ENCODE results near the gene SIPA1L2. TPM values are rescaled to one million over a fixed set of nuclear protein-coding genes. Genes with fewer than 3 reads are reported as not detected.

The SIPA1L2 gene
- total RNA-seq, 1 donor from 2014 or later: 14.9 TPM

DNA sequence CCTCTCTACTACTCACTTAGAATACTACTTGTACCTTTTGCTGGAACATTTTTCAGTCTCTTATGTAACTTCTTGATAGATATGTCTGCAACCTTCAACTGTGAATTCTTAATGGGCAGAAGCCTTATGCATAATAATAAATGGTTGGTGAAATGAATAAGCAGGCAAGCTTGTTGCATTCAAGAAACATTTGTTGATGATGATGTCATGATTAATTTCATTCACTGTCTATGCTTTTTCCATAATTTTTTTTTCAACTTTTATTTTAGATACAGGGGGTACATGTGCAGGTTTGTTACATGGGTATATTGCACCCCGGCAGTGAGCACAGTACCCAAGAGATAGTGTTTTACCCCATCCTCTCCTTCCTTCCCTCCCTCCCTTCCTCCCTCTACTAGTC, 48.0 kb downstream of the SIPA1L2 start:
- Mint-ChIP-seq H3K27ac (ENCODE audit: unreplicated experiment) (no peak overlapping the region), H3K27me3 (ENCODE audit: low read depth, unreplicated experiment) (no peaks in the 10 kb centered on the region), H3K36me3 (ENCODE audit: low read depth, unreplicated experiment) (peaks cover 7% of the 10 kb centered on the region), H3K4me3 (ENCODE audit: unreplicated experiment) (no peak overlapping the region), H3K9me3 (ENCODE audit: unreplicated experiment) (no peaks in the 10 kb centered on the region), H3K4me1 (ENCODE audit: low read depth, unreplicated experiment) (peaks cover 7% of the 10 kb centered on the region)
- H3K36me3 ChIP-seq (ENCODE audit: insufficient read depth, low read length): no peaks in the 10 kb centered on the region
- H3K27ac ChIP-seq (ENCODE audit: low read depth, low read length): no peak overlapping the region
- peaks cover 2% of the 10 kb centered on the region for H3K79me2 ChIP-seq (ENCODE audit: insufficient read depth, low read length)
- FAIRE-seq: no peak
- H3K27me3 ChIP-seq (ENCODE audit: insufficient read depth, low read length): no peaks in the 10 kb centered on the region
- H3K4me3 ChIP-seq (ENCODE audit: insufficient read depth, low read depth, low read length): no peak overlapping the region
- no peak overlapping the region for H3K4me2 ChIP-seq (ENCODE audit: low read length)
- no peaks in the 10 kb centered on the region for H3K9me3 ChIP-seq (ENCODE audit: insufficient read depth, low read depth, low read length)
- TF ChIP-seq, protein P1, sequence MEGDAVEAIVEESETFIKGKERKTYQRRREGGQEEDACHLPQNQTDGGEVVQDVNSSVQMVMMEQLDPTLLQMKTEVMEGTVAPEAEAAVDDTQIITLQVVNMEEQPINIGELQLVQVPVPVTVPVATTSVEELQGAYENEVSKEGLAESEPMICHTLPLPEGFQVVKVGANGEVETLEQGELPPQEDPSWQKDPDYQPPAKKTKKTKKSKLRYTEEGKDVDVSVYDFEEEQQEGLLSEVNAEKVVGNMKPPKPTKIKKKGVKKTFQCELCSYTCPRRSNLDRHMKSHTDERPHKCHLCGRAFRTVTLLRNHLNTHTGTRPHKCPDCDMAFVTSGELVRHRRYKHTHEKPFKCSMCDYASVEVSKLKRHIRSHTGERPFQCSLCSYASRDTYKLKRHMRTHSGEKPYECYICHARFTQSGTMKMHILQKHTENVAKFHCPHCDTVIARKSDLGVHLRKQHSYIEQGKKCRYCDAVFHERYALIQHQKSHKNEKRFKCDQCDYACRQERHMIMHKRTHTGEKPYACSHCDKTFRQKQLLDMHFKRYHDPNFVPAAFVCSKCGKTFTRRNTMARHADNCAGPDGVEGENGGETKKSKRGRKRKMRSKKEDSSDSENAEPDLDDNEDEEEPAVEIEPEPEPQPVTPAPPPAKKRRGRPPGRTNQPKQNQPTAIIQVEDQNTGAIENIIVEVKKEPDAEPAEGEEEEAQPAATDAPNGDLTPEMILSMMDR (IDR thresholded peaks at IDR 0.05; ENCODE audit: insufficient read depth, low read depth, low read length): no peak
- TF ChIP-seq EZH2 (IDR thresholded peaks at IDR 0.05; ENCODE audit: insufficient read depth, low read length): no peak
- H3K4me1 ChIP-seq (ENCODE audit: insufficient read depth, low read length): no peaks in the 10 kb centered on the region
- H2AFZ ChIP-seq (ENCODE audit: low read depth, low read length): no peak overlapping the region
- no peak overlapping the region for H3K9ac ChIP-seq (ENCODE audit: low read length)
- no peak for DNase-seq (ENCODE audit: low read depth)
- no peaks in the 10 kb centered on the region for H4K20me1 ChIP-seq (ENCODE audit: insufficient read depth, low read length)

Other genes starting within 250 kb of the SIPA1L2 start
- 2.1 and 2.5 TPM in 2 replicates for gene MAP10, start 175.3 kb upstream of the SIPA1L2 start, total RNA-seq